Activated effector memory CD4-positive, alpha-beta T cell treated with Interleukin-2 at 50 U/mL for 16 hours (primary cell): ENCODE data around the gene PITHD1.
"Not testable (repeated sequence)": the region's sequence is repeated elsewhere in the genome, so short reads cannot be mapped to it uniquely, and the experiment has no call there.

Source experiments
- DNase-seq: peaks from one replicate; pipeline ENCODE4 v3.0.0-alpha.2; 2020

PITHD1 gene

DNA sequence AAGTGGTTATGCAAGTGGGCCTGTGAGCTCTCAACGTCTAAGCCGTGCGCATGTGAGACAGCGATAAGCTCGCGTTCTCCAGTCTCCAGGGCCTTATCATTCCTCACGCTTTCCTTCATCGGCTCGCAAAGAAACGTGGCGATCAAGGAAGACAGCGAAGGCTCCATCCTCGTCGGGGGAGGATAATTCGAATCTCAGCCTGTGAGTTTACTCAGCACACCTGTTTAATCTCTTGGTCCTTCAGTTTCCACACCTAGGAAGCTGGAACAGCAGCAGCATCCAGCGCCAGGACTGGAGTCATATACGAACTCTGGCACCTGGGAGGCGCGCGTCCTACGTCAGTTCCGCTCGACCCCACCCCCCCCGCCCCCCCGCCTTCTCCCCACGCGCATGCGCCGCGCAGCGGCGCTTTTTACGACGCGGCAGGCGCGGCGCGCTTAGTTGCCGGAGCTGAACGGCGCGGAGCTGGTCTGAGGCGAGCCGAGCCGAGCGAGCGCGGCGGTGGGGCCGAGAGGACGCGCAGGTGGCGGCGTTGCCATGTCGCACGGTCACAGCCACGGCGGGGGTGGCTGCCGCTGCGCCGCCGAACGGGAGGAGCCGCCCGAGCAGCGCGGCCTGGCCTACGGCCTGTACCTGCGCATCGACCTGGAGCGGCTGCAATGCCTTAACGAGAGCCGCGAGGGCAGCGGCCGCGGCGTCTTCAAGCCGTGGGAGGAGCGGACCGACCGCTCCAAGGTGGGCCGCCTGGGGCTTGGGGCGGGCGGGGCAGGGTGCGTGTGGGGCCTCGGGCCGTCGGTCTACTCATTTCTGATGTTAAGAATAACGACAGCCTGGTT, at the start of gene PITHD1:
TSS of gene PITHD1 (plus strand) at position 440 of the 836 bp plus-strand sequence. CDS start at position 538, 98 bp downstream.
- peak; percentile 77 for DNase-seq

DNA sequence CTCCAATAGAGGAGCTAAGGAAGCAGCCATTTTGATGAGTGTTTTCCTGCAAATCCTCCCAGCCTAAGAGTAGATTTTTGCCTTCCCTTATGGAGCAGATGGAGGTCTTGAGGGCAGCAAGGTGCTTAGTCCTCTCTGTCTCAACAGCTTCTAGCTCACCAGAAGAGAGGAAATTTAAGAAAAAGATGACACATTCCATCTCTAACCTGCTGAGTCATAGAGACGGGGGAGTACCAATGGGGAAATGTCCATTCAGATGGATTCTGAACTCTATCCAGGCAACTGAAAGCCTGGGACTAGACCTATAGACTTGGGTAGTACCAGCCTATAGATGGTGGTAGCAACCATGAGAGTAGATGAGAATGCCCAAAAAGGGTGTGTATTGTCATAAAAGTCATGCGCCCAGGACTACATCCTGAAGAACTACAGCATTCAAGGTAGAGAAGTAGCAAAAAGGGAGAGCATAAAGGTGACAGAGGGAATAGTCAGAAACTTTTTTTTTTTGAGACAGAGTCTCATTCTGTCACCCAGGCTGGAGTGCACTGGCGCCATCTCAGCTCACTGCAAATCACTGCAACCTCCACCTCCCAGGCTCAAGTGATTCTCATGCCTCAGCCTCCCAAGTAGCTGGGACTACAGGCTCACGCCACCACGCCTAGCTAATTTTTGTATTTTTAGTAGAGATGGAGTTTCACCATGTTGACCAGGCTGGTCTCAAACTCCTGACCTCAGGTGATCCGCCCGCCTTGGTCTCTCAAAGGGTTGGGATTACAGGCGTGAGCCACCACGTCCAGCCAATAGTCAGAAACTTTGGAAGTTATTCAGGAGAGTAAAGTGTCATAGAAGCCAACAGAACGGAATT, 45.6 kb upstream of the PITHD1 start:
- no peak for DNase-seq

DNA sequence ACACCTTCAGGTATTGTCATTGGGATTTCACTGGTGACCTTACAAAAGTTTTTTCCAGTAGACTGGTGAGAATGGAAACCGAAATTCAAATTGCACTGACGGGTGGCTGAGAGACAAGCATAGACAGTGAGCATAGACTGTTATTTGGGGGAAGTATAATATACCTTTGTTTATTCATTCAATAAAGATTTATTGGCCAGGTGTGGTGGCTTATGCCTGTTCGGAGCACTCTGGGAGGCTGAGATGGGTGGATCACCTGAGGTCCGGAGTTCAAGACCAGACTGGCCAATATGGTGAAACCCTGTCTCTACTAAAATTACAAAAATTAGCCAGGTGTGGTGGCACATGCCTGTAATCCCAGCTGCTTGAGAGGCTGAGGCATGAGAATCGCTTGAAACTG, 44.9 kb upstream of the PITHD1 start:
- DNase-seq = not testable (repeated sequence)

DNA sequence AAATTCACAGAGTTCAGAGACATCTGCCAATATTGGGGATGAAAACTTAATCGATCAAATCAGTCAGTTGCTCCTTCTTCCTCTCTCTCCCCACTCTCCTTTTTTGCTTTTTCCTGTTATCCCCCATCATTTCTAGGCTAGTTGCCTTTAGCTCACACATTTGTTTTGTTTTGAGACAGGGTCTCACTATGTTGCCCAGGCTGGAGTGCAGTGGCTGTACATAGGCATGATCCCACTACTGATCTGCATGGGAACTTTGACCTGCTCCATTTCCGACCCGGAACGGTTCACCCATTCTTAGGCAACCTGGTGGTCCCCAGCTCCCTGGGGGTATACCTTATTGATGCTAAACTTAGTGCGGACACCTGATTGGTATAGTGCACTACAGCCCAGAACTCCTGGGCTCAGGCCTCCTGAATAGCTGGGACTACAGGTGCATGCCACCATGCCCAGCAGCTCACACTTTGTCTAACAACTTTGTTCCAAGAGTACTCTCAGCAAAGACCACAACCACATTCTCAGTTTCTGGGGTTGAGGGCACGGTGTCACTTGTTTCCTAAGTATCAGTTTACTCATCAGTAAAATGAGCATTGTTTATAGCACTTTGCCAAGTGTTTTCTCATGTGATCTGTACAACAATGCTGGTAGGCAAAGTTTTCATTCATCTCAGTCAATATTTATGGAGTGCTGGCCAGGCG, 41.6 kb upstream of the PITHD1 start:
- DNase-seq = no peak

GRCh38 chr1:23741609-23742008, 36.6 kb upstream of the PITHD1 start:
- no peak for DNase-seq

DNA sequence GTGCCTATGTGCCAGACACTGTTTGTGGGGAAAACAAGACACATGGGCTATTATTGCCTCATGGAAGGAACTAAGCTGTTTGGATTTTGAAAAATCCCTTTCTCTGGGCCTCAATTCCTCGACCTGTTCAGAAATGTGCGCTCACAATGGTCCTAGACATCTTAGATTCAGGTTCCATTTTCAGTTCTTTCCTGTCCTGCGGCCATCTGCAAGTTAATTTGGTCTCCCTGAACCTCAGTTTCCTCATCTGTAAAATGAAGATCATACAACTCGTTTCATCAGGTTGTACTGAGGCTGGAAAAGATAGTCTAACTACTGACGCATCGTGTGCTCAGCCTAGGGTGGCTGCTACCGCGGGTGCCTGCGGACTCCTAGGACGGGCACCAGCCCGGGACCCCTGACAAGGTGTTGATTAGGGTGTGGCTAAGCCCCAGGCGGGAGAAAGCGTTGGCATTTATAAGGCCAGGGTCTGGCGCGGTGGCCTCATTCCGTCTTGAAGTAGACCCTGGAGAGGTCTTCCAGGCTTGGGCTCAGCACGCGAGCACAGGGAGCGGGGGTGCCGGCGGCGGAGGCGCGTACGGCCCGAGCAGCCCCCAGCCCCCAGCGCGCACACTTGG, 35.4 kb upstream of the PITHD1 start:
- DNase-seq = no peak

GRCh38 chr1:23743287-23744152, 34.7 kb upstream of the PITHD1 start, which contains the start of gene ELOA:
Gene ELOA, plus strand, starts transcription at chr1:23743471. Its CDS starts 33 bp downstream, at chr1:23743504.
- peak; percentile 71 for DNase-seq

GRCh38 chr1:23745515-23745914, 32.7 kb upstream of the PITHD1 start:
- DNase-seq = no peak

DNA sequence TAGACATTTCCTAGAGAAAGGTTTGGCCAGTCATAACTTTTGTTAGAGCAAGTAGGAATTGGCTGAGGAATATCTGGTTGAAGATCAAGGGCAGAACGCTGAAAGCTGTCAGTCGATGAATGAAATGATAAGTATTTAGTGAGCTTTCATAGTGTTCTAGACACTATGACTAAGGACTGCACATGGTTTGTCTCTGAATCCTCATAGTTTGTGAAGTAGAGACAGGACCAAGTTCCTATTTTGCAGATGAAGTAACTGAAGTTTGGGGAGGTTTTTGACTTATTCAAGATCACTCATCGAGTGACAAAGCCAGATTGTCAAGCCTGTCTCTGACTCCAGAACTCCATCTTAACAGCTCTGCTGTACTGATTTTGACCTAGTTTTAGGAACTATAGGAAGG, 30.2 kb upstream of the PITHD1 start:
- no peak for DNase-seq

DNA sequence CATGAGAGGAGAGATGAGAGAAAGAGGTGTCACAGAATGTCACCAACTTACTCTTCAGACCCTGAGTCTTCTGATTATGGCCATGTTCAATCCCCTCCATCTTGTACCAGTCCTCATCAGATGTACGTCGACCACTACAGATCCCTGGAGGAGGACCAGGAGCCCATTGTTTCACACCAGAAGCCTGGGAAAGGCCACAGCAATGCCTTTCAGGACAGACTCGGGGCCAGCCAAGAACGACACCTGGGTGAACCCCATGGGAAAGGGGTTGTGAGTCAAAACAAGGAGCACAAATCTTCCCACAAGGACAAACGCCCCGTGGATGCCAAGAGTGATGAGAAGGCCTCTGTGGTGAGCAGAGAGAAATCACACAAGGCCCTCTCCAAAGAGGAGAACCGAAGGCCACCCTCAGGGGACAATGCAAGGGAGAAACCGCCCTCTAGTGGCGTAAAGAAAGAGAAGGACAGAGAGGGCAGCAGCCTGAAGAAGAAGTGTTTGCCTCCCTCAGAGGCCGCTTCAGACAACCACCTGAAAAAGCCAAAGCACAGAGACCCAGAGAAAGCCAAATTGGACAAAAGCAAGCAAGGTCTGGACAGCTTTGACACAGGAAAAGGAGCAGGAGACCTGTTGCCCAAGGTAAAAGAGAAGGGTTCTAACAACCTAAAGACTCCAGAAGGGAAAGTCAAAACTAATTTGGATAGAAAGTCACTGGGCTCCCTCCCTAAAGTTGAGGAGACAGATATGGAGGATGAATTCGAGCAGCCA, 27.0 kb upstream of the PITHD1 start:
- DNase-seq = no peak

DNA sequence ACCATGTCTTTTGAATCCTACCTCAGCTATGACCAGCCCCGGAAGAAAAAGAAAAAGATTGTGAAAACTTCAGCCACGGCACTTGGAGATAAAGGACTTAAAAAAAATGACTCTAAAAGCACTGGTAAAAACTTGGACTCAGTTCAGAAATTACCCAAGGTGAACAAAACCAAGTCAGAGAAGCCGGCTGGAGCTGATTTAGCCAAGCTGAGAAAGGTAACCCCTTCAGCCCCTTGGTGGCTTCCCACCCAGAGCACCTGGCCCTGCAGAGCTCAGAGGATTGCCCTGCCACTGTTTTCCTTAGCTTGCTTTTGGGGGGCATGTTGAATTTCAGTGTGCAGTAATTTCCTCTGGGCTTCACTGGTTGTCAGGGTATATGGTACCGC, 26.4 kb upstream of the PITHD1 start:
- no peak for DNase-seq

- DNase-seq = no peak
Observed at GRCh38 chr1:23752909-23753308, 25.3 kb upstream of the PITHD1 start.

DNA sequence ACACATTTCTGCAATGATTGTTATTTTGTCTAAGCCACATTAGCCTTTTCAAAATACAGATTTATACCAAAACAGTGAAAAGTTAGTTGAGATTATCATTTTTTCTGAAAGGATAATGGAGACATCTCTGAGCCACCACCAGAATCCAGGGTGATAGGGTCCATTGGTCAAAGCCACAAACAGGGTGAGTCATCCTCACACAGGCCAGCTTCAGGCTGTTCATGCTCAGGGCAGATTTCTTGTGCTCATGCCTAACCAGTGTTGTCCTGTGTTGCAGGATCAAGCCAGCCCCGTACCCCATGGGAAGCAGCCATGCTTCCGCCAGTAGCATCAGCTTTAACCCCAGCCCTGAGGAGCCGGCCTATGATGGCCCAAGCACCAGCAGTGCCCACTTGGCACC, 21.5 kb upstream of the PITHD1 start:
- DNase-seq = no peak

- DNase-seq = no peak
Observed at GRCh38 chr1:23757812-23758211, 20.4 kb upstream of the PITHD1 start.

DNA sequence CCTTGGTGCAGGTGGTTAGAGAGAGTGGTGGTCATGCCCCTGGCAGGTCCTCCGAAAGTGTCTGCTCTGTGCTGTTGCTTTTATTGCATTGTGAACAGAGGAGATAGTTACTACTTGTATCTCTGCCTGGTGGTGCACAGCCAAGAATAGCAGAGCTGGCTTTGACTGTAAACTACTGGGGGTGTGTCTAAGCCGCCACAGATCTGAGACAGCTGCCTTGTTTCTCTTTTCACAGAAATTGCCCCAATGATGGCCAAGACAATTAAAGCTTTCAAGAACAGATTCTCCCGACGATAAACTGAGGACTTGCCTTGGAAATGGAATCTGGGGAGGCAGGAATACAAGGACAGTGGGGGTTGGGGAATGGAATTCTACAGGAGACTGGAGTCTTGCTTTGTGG, 18.9 kb upstream of the PITHD1 start:
- DNase-seq = no peak

DNA sequence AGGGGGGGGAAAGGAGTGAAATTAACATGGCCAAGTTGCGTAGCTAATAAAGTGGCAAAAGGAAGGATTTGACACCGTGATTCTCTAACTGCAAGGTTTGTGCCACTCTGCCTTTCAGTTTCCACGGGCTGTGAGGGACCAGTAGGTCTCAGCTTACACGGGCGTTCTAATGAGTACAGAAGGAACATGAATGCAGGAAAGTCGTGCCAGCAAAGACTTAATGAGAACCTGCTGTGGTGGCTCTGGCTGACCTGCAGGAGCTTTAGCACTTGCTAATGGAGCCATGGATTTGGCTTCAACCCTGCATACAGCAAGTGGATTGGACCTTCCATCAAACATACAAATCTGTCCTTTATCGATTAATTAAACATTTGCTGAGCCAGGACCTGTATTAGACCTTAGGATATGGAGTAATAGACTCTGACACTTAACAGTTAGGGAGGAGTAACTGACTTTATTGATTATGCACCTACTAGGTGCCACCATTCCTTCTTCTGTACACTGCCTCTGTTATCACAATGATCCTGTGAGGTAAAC, 15.1 kb upstream of the PITHD1 start:
- no peak for DNase-seq

GRCh38 chr1:23768733-23769132, 9.5 kb upstream of the PITHD1 start:
- no peak for DNase-seq

- DNase-seq = peak; percentile 73
Observed at GRCh38 chr1:23772049-23772853, 6.0 kb upstream of the PITHD1 start.

DNA sequence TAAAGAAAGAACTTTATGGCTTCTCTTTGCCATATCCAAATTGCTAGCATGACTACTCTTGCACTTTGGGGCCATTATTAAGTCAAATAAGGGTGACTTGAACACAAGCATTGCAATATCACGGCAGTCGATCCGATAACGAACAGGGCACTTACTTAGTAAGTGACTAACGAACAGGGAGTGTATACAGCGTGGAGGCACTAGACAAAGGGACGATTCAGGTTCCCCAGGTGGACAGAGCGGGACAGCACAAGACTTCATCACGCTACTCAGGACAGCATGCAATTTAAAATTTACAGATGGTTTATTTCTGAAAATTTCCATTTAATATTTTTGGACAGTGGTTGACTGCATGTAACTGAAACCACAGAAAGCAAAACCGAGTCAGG, 5.4 kb upstream of the PITHD1 start:
- no peak for DNase-seq
